ENCODE measurements around the gene KIAA0513. TPM values are rescaled to one million over a fixed set of nuclear protein-coding genes. Genes with fewer than 3 reads are reported as not detected.

KIAA0513 gene
- total and polyA plus RNA-seq, 2 of the 13 experiments (the other 11 are each of a cell fraction or from before 2014, with no cell fraction given), result 1.8 TPM

- ATAC-seq, result peak; percentile 41; the same call in 2 of the 3 replicates
- CTCF ChIA-PET (ENCODE audit: low intra/inter-chr PET ratio, low total read pairs), result no interaction called here
- H2AFZ ChIP-seq (ENCODE audit: low read length), result peak overlapping the region; percentile 85
- TF ChIP-seq ZSCAN12 (CRISPR knock-in tag; IDR thresholded peaks at IDR 0.05) (no peak), SAFB2 (CRISPR knock-in tag; IDR thresholded peaks at IDR 0.05; ENCODE audit: borderline replicate concordance, low read depth) (0 out of 2 replicates have a peak, but pooled peaks have one; percentile 6), KDM3A (CRISPR knock-in tag; IDR thresholded peaks at IDR 0.05; ENCODE audit: low read depth) (no peak; the same call in 1 of the 2 replicates), ZNF180 (CRISPR knock-in tag; IDR thresholded peaks at IDR 0.05; ENCODE audit: borderline replicate concordance, low read depth) (no peak), ZSCAN5A (CRISPR knock-in tag; IDR thresholded peaks at IDR 0.05; ENCODE audit: borderline replicate concordance) (no peak), TAF15 (IDR thresholded peaks at IDR 0.05; ENCODE audit: low read depth, low read length, poor library complexity, severe bottlenecking) (no peak), ASH2L (IDR thresholded peaks at IDR 0.05; ENCODE audit: insufficient read length, low read depth, low read length) (peak; percentile 12), ZNF484 (CRISPR knock-in tag; IDR thresholded peaks at IDR 0.05; ENCODE audit: borderline replicate concordance, low read depth) (0 out of 2 replicates have a peak, but pooled peaks have one; percentile 34)
- TF ChIP-seq, protein P1, sequence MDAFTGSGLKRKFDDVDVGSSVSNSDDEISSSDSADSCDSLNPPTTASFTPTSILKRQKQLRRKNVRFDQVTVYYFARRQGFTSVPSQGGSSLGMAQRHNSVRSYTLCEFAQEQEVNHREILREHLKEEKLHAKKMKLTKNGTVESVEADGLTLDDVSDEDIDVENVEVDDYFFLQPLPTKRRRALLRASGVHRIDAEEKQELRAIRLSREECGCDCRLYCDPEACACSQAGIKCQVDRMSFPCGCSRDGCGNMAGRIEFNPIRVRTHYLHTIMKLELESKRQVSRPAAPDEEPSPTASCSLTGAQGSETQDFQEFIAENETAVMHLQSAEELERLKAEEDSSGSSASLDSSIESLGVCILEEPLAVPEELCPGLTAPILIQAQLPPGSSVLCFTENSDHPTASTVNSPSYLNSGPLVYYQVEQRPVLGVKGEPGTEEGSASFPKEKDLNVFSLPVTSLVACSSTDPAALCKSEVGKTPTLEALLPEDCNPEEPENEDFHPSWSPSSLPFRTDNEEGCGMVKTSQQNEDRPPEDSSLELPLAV (CRISPR knock-in tag; conservative IDR thresholded peaks at IDR 0.05; ENCODE audit: low read depth), result no peak
- TF ChIP-seq, protein P2, sequence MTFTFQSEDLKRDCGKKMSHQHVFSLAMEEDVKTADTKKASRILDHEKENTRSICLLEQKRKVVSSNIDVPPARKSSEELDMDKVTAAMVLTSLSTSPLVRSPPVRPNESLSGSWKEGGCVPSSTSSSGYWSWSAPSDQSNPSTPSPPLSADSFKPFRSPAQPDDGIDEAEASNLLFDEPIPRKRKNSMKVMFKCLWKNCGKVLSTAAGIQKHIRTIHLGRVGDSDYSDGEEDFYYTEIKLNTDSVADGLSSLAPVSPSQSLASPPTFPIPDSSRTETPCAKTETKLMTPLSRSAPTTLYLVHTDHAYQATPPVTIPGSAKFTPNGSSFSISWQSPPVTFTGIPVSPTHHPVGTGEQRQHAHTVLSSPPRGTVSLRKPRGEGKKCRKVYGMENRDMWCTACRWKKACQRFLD (CRISPR knock-in tag; IDR thresholded peaks at IDR 0.05; ENCODE audit: borderline replicate concordance), result 0 out of 2 replicates have a peak, but pooled peaks have one; percentile 19
- TF ChIP-seq, protein P3, sequence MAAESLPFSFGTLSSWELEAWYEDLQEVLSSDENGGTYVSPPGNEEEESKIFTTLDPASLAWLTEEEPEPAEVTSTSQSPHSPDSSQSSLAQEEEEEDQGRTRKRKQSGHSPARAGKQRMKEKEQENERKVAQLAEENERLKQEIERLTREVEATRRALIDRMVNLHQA (CRISPR knock-in tag; IDR thresholded peaks at IDR 0.05), result no peak
- TF ChIP-seq, protein P4, sequence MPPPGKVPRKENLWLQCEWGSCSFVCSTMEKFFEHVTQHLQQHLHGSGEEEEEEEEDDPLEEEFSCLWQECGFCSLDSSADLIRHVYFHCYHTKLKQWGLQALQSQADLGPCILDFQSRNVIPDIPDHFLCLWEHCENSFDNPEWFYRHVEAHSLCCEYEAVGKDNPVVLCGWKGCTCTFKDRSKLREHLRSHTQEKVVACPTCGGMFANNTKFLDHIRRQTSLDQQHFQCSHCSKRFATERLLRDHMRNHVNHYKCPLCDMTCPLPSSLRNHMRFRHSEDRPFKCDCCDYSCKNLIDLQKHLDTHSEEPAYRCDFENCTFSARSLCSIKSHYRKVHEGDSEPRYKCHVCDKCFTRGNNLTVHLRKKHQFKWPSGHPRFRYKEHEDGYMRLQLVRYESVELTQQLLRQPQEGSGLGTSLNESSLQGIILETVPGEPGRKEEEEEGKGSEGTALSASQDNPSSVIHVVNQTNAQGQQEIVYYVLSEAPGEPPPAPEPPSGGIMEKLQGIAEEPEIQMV (CRISPR knock-in tag; IDR thresholded peaks at IDR 0.05; ENCODE audit: low read depth), result peak; percentile 52; the same call in 1 of the 2 replicates
- TF ChIP-seq, protein P5, sequence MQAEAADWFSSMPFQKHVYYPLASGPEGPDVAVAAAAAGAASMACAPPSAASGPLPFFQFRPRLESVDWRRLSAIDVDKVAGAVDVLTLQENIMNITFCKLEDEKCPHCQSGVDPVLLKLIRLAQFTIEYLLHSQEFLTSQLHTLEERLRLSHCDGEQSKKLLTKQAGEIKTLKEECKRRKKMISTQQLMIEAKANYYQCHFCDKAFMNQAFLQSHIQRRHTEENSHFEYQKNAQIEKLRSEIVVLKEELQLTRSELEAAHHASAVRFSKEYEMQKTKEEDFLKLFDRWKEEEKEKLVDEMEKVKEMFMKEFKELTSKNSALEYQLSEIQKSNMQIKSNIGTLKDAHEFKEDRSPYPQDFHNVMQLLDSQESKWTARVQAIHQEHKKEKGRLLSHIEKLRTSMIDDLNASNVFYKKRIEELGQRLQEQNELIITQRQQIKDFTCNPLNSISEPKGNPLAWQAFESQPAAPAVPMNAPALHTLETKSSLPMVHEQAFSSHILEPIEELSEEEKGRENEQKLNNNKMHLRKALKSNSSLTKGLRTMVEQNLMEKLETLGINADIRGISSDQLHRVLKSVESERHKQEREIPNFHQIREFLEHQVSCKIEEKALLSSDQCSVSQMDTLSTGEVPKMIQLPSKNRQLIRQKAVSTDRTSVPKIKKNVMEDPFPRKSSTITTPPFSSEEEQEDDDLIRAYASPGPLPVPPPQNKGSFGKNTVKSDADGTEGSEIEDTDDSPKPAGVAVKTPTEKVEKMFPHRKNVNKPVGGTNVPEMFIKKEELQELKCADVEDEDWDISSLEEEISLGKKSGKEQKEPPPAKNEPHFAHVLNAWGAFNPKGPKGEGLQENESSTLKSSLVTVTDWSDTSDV (CRISPR knock-in tag; IDR thresholded peaks at IDR 0.05), result 0 out of 2 replicates have a peak, but pooled peaks have one; percentile 71
Measured at GRCh38 chr16:85011846-85012284, 15.7 kb upstream of the KIAA0513 start.

More at GRCh38 chr16:85011846-85012284, 15.7 kb upstream of the KIAA0513 start:
- no peaks in the 10 kb centered on the region; a peak in 2 of 5 replicates for H3K27me3 ChIP-seq (ENCODE audit: control insufficient read depth in 1 of 2, insufficient read depth in 2 of 2, low read length in 2 of 2)
- TSS peak; percentile 100 for BruUV-seq (replicated peaks)
- no peaks in the 10 kb centered on the region for H3K9me3 ChIP-seq (ENCODE audit: low read length)
- 3% methylated on average over 17 of the region's 17 CpGs for WGBS (ENCODE audit: low lambda C conversion rate)
- H4K20me1 ChIP-seq (ENCODE audit: insufficient read depth, low read length), result 0 out of 2 replicates have a peak, but pooled peaks cover 1% of the 10 kb centered on the region
- no peak for FAIRE-seq
- H3K79me2 ChIP-seq (ENCODE audit: insufficient read depth, low read length), result peaks cover 38% of the 10 kb centered on the region
- peak overlapping the region; percentile 98 for H3K9ac ChIP-seq (ENCODE audit: insufficient read depth, low read depth, low read length)
- H3K4me2 ChIP-seq (ENCODE audit: low read depth, low read length), result peak overlapping the region; percentile 79
- no peak for DNase-seq (ENCODE audit: low spot score)
- peak overlapping the region; percentile 79 to 97 (median 92) for H3K4me3 ChIP-seq (replicated peaks in 1 of 3; ENCODE audit: insufficient read depth in 1 of 3, low read depth in 2 of 3, low read length in 3 of 3)
- POLR2A ChIA-PET, result interaction anchor here (1.0 to 3.7 kb wide), 10 partner anchors 8 to 128 kb away, joined by 3 to 64 read pairs (median 9); partner anchors contain the start of gene KIAA0513
- peaks cover 0 to 5% of the 10 kb centered on the region in 2 experiments; a peak in 3 of 5 replicates for H3K36me3 ChIP-seq (replicated peaks in 1 of 2; ENCODE audit: control insufficient read depth in 1 of 2, insufficient read depth in 2 of 2, low read length in 2 of 2)
- H3K4me1 ChIP-seq (ENCODE audit: insufficient read depth, low read length), result peaks cover 67% of the 10 kb centered on the region
- intact Hi-C loops (cut with micrococcal nuclease; ENCODE audit: unreplicated experiment) (loop anchor here (1.0 kb wide), 1 partner anchor 35 kb away; no protein-coding TSS in a partner anchor), in situ Hi-C loops (cut with HindIII; ENCODE audit: extremely low pct_ligation_motif_present, low pct_unique_long_range_greater_than_20kb) (no loop called here)
- H3K27ac ChIP-seq (ENCODE audit: extremely low read length, insufficient read depth, low read length), result peak overlapping the region; percentile 93

Data from HepG2 (cell line).